Stimulated activated CD4-positive, alpha-beta T cell treated with anti-CD3 and anti-CD28 coated beads, TNF-alpha, amount 100 ng/mL, for 48 hours (primary cell): Measurements from ENCODE around the gene TSPAN5.

Source experiments
- DNase-seq, 3 donors: peaks; one replicate each; pipeline ENCODE4 v3.0.0-alpha.2; 2020; ENCODE audit warnings: low read depth in 3 of 3

The TSPAN5 gene

GRCh38 chr4:98673288-98673644 lies 14.9 kb upstream of the TSPAN5 start:
- DNase-seq, result no peak

GRCh38 chr4:98672583-98673287 lies 14.3 kb upstream of the TSPAN5 start:
- no peak for DNase-seq

GRCh38 chr4:98671131-98671530 lies 12.7 kb upstream of the TSPAN5 start:
- DNase-seq, result no peak

- DNase-seq, result no peak
Observed at GRCh38 chr4:98670186-98670585, 11.8 kb upstream of the TSPAN5 start.

- DNase-seq, result no peak
Observed at GRCh38 chr4:98669577-98669976, 11.2 kb upstream of the TSPAN5 start.

- no peak for DNase-seq
Observed at GRCh38 chr4:98664959-98665358, 6.5 kb upstream of the TSPAN5 start.

GRCh38 chr4:98663226-98664006 lies 5.0 kb upstream of the TSPAN5 start:
- DNase-seq, result peak in 2 of 3 donors; percentile 56 to 61

GRCh38 chr4:98662626-98663225 lies 4.3 kb upstream of the TSPAN5 start:
- DNase-seq, result peak in 2 of 3 donors; percentile 30 to 38

GRCh38 chr4:98662055-98662453 lies 3.6 kb upstream of the TSPAN5 start:
- no peak for DNase-seq

GRCh38 chr4:98661371-98662054 lies 3.1 kb upstream of the TSPAN5 start:
- DNase-seq, result no peak

GRCh38 chr4:98659741-98660462 lies 1.5 kb upstream of the TSPAN5 start:
- no peak for DNase-seq

- no peak for DNase-seq
Observed at GRCh38 chr4:98659106-98659592, 738 bp upstream of the TSPAN5 start.

GRCh38 chr4:98657531-98658286 lies 702 bp downstream of the TSPAN5 start:
- peak in 2 of 3 donors; percentile 27 to 38 for DNase-seq

- no peak for DNase-seq
Observed at GRCh38 chr4:98656886-98657285, 1.5 kb downstream of the TSPAN5 start.

- DNase-seq, result no peak
Observed at GRCh38 chr4:98656443-98656842, 2.0 kb downstream of the TSPAN5 start.

GRCh38 chr4:98653890-98654867 lies 4.2 kb downstream of the TSPAN5 start:
- DNase-seq, result no peak

GRCh38 chr4:98652996-98653395 lies 5.4 kb downstream of the TSPAN5 start:
- no peak for DNase-seq

- DNase-seq, result no peak
Observed at GRCh38 chr4:98648602-98649001, 9.8 kb downstream of the TSPAN5 start.

GRCh38 chr4:98646422-98646821 lies 12.0 kb downstream of the TSPAN5 start:
- DNase-seq, result no peak

- DNase-seq, result no peak
Observed at GRCh38 chr4:98645527-98645926, 12.9 kb downstream of the TSPAN5 start.
